Measurements from ENCODE around the gene IQCM. TPM values are rescaled to one million over a fixed set of nuclear protein-coding genes. Genes with fewer than 3 reads are reported as not detected.

The IQCM gene
- polyA plus RNA-seq, 2 of the 4 experiments (the other 2 are of a cell fraction): 0.05 TPM; not detected in 1

DNA sequence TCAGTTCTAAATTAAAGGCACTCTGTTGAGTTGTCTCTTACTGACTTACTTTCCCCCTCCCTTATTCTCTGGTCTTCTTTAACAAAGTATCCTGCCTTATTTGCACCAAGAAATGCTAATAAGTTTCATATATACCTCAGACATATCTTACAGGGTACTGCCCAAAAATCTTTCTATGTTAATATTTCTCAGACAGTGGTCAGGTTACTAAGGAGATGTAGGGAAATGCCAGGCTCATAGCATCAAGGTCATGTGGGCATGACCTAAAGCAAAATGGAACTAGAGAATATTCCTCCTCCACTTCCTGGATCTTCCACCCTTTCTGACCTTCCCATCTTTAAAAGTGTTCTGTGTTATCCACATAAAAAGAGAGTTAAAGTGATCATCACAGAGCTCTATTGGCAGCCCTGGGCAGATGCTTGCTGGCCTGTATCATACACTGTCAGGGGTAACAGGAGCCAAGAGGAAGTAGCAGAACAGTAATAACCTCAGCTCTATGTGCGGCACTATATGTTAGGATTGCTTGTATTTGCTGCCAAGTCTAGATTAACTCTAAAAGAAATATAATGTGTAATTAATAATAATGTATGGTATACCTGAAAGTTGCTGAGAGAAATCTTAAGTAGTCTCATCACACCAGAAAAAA, 74.3 kb downstream of the IQCM start:
- no peak overlapping the region for H3K4me2 ChIP-seq
- POLR2A ChIA-PET: no interaction called here
- CTCF ChIA-PET: no interaction called here
- no peaks in the 10 kb centered on the region for H3K4me1 ChIP-seq
- no peak for FAIRE-seq
- no peaks in the 10 kb centered on the region for H3K9me3 ChIP-seq
- TF ChIP-seq CBX2 (IDR thresholded peaks at IDR 0.05; ENCODE audit: borderline replicate concordance, low read depth) (no peak), NFE2L2 (conservative IDR thresholded peaks at IDR 0.05; ENCODE audit: low read length) (no peak), HOXB13 (CRISPR knock-in tag; IDR thresholded peaks at IDR 0.05; ENCODE audit: low read depth) (no peak), ZC3H11A (IDR thresholded peaks at IDR 0.05) (no peak), KDM5A (IDR thresholded peaks at IDR 0.05) (no peak), TFCP2L1 (CRISPR knock-in tag; IDR thresholded peaks at IDR 0.05) (no peak), NR3C1 (IDR thresholded peaks at IDR 0.05) (no peak), FOSB (CRISPR knock-in tag; IDR thresholded peaks at IDR 0.05) (no peak), RNF2 (IDR thresholded peaks at IDR 0.05; ENCODE audit: borderline replicate concordance, low read depth) (no peak), EHMT2 (IDR thresholded peaks at IDR 0.05; ENCODE audit: low read depth) (no peak), EP300 (IDR thresholded peaks at IDR 0.05) (no peak)
- TF ChIP-seq, protein P1, sequence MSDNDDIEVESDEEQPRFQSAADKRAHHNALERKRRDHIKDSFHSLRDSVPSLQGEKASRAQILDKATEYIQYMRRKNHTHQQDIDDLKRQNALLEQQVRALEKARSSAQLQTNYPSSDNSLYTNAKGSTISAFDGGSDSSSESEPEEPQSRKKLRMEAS (IDR thresholded peaks at IDR 0.05): no peak
- TF ChIP-seq, protein P2, sequence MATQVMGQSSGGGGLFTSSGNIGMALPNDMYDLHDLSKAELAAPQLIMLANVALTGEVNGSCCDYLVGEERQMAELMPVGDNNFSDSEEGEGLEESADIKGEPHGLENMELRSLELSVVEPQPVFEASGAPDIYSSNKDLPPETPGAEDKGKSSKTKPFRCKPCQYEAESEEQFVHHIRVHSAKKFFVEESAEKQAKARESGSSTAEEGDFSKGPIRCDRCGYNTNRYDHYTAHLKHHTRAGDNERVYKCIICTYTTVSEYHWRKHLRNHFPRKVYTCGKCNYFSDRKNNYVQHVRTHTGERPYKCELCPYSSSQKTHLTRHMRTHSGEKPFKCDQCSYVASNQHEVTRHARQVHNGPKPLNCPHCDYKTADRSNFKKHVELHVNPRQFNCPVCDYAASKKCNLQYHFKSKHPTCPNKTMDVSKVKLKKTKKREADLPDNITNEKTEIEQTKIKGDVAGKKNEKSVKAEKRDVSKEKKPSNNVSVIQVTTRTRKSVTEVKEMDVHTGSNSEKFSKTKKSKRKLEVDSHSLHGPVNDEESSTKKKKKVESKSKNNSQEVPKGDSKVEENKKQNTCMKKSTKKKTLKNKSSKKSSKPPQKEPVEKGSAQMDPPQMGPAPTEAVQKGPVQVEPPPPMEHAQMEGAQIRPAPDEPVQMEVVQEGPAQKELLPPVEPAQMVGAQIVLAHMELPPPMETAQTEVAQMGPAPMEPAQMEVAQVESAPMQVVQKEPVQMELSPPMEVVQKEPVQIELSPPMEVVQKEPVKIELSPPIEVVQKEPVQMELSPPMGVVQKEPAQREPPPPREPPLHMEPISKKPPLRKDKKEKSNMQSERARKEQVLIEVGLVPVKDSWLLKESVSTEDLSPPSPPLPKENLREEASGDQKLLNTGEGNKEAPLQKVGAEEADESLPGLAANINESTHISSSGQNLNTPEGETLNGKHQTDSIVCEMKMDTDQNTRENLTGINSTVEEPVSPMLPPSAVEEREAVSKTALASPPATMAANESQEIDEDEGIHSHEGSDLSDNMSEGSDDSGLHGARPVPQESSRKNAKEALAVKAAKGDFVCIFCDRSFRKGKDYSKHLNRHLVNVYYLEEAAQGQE (IDR thresholded peaks at IDR 0.05): no peak
- TF ChIP-seq, protein P3, sequence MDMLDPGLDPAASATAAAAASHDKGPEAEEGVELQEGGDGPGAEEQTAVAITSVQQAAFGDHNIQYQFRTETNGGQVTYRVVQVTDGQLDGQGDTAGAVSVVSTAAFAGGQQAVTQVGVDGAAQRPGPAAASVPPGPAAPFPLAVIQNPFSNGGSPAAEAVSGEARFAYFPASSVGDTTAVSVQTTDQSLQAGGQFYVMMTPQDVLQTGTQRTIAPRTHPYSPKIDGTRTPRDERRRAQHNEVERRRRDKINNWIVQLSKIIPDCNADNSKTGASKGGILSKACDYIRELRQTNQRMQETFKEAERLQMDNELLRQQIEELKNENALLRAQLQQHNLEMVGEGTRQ (IDR thresholded peaks at IDR 0.05): no peak
- TF ChIP-seq, protein P4, sequence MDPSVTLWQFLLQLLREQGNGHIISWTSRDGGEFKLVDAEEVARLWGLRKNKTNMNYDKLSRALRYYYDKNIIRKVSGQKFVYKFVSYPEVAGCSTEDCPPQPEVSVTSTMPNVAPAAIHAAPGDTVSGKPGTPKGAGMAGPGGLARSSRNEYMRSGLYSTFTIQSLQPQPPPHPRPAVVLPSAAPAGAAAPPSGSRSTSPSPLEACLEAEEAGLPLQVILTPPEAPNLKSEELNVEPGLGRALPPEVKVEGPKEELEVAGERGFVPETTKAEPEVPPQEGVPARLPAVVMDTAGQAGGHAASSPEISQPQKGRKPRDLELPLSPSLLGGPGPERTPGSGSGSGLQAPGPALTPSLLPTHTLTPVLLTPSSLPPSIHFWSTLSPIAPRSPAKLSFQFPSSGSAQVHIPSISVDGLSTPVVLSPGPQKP (IDR thresholded peaks at IDR 0.05; ENCODE audit: low read depth, low read length): no peak
- H3K27ac ChIP-seq: no peak overlapping the region
- no peak for ATAC-seq
- no peak overlapping the region for H3K4me3 ChIP-seq
- no peak for DNase-seq (ENCODE audit: low read depth in 1 of 2, low spot score in 1 of 2)
- WGBS (ENCODE audit: missing lambda C conversion rate): 82% methylated on average over 1 of the region's 1 CpG

DNA sequence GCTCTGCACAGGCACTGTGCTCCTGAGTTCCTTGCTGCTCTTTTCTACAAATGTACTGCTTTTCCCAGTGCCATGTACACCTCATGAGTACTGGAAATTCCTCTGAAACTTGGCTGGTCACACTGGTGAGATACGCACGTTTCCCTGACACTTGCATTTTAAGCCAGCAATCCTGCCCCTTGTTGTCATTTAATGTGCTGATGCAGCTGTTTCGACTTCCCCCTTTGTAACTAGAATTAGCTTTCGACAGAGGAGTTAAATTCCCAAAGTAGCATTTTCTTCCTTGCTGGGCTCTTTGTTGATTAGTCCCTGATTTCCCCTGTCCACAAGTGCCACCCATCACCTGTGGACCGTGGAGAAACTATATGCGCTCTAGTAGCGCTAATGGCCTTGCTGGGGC, 77.5 kb downstream of the IQCM start:
- H3K4me2 ChIP-seq: no peak overlapping the region
- POLR2A ChIA-PET: no interaction called here
- TF ChIP-seq CBX2 (IDR thresholded peaks at IDR 0.05; ENCODE audit: borderline replicate concordance, low read depth) (no peak), NPAS2 (CRISPR knock-in tag; IDR thresholded peaks at IDR 0.05; ENCODE audit: borderline replicate concordance) (no peak), MAFK (IDR thresholded peaks at IDR 0.05; ENCODE audit: partially characterized antibody) (peak; percentile 65)
- TF ChIP-seq, protein P2 (IDR thresholded peaks at IDR 0.05): no peak
- H3K27ac ChIP-seq: no peak overlapping the region
- 45% methylated on average over 7 of the region's 7 CpGs for WGBS (ENCODE audit: missing lambda C conversion rate)
- no peak for FAIRE-seq
- no peak overlapping the region for H3K4me3 ChIP-seq
- H3K4me1 ChIP-seq: no peaks in the 10 kb centered on the region
- DNase-seq (ENCODE audit: low read depth in 1 of 2, low spot score in 1 of 2): no peak
- CTCF ChIA-PET: no interaction called here
- no peaks in the 10 kb centered on the region for H3K9me3 ChIP-seq
- ATAC-seq: no peak

All from A549 (cell line).